ENCODE data around the gene CFAP157. TPM values are rescaled to one million over a fixed set of nuclear protein-coding genes. Genes with fewer than 3 reads are reported as not detected.
A peak's percentile ranks its signal among the peaks of the same experiment; 100 is the strongest.

Gene CFAP157
- 0.27 TPM in 1 of 2 replicates, not detected in the other for polyA plus RNA-seq (2014; cell fraction: cytosol; rRNA removed)
- 0.58 and 1.1 TPM in 2 replicates for polyA plus RNA-seq (2014; cell fraction: nucleus; rRNA removed)

DNA sequence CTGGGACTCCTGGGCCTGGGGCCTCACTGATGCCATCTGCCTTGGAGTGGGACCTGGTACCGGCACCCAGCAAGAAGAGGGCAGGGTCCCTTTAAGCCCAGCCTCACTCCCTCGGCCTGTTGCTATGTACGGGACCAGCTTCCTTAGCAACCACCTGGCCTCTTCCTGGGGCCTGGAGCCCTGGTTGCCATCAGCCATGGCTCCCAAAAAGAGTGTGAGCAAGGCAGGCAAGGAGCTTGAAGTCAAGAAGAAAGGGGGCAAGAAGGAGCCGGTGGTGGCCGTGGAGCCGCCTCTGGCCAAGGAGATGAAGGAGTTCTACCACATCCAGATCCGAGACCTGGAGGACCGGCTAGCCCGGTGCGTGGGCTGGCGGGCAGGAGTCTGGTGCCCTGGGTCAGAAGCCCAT lies at the start of gene CFAP157:
TSS of gene CFAP157 (plus strand) at position 153 of the 406 bp plus-strand sequence. CDS start at position 197, 44 bp downstream.
- DNase-seq (ENCODE audit: low spot score), result no peak

DNA sequence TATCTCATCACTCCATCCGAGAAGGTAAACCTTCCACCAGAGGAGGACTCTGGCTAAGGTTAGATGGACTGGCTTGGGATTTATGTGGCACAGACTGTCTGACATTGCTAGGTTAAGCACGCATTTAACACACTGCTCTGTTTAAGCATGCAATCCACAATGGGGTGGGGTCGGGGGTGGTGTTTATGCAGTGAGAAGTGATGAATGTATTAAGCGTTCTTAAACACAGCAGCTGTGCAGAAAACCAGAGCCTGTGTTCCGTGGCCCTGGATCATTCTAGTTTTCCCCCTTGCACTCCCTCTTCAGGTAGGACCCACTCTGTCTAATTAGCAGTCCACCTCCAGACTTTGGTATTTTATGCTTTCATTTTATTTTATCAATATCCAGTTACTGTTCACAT lies 48.4 kb upstream of the CFAP157 start:
- DNase-seq (ENCODE audit: low spot score), result no peak

GRCh38 chr9:127660886-127661741 lies 45.7 kb upstream of the CFAP157 start:
- peak; percentile 92 for DNase-seq (ENCODE audit: low spot score)

DNA sequence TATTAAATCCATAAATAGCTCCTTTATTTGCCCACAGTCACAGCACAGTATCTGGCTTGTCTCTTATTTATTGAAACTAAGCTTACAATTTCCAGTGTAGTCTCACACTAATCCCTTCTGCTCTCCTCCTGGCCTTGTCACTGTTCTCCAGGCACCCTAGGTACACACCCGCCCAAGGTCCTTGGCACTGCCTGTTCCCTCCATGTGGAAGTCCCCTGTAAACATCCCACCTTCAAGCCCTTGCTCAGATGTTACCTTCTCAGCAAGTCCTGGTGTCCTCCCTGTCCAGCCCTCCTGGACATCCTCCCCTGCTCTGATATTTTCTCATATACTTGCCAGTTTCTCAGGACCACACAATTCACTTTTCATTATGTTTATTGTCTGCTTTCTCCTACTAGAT lies 44.2 kb upstream of the CFAP157 start:
- DNase-seq (ENCODE audit: low spot score), result no peak

- DNase-seq (ENCODE audit: low spot score), result no peak
Observed at GRCh38 chr9:127664324-127664677, 42.5 kb upstream of the CFAP157 start.

- peak; percentile 76 for DNase-seq (ENCODE audit: low spot score)
Observed at GRCh38 chr9:127664678-127665507, 41.9 kb upstream of the CFAP157 start.

GRCh38 chr9:127667127-127667844 lies 39.5 kb upstream of the CFAP157 start:
- DNase-seq (ENCODE audit: low spot score), result no peak

- DNase-seq (ENCODE audit: low spot score), result no peak
Observed at GRCh38 chr9:127667906-127668305, 38.9 kb upstream of the CFAP157 start.

DNA sequence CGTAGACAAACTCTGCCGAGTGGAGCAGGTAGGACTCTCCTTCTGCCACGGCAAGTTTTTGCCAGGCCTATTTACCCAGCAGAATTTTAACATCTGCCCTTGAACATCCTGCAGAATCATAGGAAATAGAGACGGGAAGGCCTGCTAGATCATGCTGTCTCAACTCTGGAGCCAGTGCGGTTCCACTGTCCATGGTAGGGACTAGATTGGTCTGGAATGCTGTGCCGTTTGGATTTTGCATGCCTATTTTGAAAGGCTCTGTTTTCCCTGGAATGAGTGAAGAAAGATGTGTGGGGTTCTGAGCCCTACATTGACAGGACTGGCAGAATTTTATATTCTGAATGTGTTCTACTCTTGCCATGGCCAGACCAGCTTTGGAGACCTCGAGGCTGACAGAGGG lies 33.6 kb upstream of the CFAP157 start:
- no peak for DNase-seq (ENCODE audit: low spot score)

GRCh38 chr9:127676638-127677037 lies 30.1 kb upstream of the CFAP157 start:
- no peak for DNase-seq (ENCODE audit: low spot score)

DNA sequence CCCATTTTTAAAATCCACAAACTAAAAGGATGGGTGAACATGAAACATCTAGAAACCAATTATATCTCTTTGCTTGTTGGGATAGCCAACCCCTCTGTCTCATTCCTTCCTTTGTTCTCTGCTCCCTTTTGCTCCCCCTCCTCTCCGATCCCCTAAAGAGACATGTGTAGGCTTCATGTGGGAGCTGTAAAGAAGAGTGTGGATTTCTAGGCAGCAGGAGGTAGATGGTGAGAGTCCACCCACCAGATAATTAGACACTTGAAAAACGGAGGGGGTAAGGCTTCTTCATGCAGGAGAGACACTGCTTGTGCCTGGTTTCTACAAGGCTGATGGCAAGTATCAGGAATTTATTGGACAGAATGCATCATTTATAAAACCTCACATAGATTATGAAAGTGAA lies 27.3 kb upstream of the CFAP157 start:
- DNase-seq (ENCODE audit: low spot score), result no peak

DNA sequence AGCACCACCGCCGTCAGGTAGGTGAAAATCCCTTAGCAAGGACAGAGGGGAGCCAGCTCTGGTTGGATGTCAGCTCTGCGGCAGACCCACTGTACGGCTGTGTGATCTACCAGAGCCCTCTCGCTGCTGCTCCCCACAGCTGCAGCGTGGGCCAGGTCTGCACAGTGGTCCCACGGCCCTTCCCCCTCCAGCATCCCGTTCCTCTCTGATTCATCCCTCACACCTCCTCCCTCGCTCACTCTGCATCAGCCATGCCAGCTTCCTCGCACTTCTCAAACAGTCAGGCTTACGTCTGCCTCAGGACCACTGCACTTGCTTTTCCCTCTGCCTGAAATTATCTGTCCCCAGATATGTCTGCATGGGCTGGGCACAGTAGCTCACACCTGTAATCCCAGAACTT lies 26.6 kb upstream of the CFAP157 start:
- DNase-seq (ENCODE audit: low spot score), result no peak

DNA sequence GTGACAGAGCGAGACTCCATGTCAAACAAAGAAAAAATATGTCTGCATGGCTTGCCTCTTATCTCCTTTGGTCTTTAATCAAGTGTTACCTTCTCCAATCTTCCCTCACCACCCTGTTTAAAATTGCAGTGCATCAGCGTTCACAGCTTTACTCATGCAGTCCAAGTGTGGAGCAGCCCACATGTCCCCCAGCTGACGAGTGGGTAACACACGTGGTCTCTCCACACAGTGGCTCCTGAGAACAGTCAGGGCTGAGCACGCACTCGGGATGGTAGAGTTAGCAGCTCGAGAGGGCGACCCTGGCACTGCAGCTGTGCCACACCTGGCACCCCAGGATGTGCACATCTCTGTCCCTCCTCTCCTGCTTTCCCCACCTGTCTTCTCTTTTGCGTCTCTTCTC lies 25.9 kb upstream of the CFAP157 start:
- no peak for DNase-seq (ENCODE audit: low spot score)

DNA sequence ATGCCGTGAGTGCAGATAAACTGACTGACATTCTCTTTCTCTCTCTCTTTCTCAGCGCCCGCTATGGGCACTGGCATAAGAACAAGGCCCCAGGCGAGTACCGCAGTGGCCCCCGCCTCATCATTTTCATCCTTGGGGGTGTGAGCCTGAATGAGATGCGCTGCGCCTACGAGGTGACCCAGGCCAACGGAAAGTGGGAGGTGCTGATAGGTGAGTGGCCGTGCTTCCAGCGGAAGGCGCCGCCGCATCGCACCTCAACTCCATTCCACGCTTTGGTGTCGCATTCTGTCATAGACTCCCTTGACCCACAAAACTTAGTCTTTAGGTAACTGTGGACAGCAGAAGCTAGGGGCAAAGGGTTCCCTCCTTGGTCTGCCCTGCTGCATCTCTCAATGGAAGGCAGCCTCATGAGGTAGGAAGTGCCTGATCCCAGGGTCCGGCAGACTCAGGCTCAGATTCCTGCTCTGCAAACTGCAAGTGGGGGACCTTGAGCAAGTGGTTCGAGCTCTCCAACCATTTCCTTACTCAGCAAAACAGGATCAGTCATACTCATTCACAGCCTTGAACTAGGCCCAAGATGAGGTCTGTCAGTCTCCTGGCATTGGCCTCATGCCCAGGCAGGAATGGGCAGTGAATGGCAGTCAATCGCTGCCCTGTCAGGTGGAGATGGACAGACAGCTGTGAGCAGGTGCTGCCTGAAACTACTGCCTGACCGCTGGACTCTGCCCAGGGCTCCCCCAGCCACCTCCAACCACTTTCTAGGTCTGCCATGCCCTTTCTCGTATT lies 24.2 kb upstream of the CFAP157 start:
- no peak for DNase-seq (ENCODE audit: low spot score)

- no peak for DNase-seq (ENCODE audit: low spot score)
Observed at GRCh38 chr9:127683723-127684122, 23.1 kb upstream of the CFAP157 start.

DNA sequence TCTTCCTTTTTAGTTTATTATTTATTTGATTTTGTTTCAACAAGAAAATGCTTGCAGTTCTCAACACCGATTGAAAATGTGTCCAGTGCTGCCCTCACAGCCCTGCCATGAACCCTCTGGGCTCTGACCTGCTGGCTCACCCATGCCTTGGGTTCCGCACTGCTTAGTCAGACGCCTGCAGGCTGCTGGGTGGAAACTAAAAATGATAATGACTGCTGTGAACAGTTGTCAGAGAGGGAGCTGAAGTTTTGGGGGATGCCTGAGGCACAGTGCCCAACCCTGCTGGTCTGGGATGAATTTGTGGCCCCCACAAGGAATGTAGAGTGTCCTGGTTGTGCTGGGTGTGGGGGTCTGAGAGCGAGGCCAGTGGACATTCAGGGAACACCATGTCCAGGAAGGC lies 22.2 kb upstream of the CFAP157 start:
- DNase-seq (ENCODE audit: low spot score), result no peak

DNA sequence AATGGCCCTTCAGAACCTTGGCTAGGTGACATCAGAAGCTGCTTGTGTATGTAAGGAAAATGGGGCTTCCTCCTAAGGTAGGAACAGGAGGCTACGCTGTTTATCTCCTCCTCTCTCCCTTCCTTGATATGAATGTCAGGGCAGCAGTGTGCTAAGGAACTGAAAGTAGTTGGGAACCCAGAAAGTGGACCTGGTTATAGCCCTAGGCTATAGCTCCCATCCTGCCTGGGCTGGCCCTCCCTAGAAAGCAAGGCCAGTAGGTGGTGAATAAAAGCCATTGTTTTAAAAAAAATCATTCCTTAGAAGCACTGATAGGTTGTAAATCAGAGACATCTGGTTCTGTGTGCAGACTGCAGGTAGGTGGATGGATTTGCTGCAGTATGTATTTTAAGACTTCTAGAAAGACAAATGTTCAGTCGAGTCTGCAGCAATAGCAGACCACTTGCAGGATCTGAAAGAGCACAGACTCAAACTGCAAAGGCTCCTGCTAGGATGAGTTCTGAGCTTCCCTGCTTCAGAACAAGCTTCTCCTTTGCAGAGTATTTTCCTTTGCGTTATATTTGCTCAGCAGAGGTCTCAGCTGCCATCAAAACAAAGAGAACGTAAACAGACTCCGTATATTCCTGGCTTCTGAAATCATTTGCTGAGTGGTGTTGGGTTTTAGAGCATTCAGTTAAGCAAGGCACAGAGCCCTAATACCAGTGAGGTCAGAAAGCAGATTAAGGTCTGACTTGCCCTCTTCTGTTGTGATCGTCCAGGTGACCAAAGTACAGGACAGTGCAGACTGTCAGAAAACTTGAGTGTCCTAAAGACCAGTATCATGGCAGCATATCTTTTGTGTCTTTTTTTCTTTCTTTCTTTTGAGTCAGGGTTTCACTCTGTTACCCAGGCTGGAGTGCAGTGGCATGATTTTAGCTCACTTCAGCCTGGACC lies 20.1 kb upstream of the CFAP157 start:
- DNase-seq (ENCODE audit: low spot score), result no peak

- DNase-seq (ENCODE audit: low spot score), result no peak
Observed at GRCh38 chr9:127689329-127690000, 17.3 kb upstream of the CFAP157 start.

- DNase-seq (ENCODE audit: low spot score), result no peak
Observed at GRCh38 chr9:127690735-127691134, 16.1 kb upstream of the CFAP157 start.
